Liver (tissue), 2 donors: ENCODE measurements around the gene LHFPL6.

Source experiments
- TF ChIP-seq, protein P1 (sequence below): IDR thresholded peaks from 2 replicates; pipeline ENCODE4 v1.6.1; 2016; ENCODE audit warnings: antibody characterized with exemption, mild to moderate bottlenecking
- TF ChIP-seq, protein P2 (sequence below): IDR thresholded peaks from 2 replicates; pipeline ENCODE4 v1.6.1; 2016; ENCODE audit warnings: antibody characterized with exemption
- donor health status: healthy.

DNA sequence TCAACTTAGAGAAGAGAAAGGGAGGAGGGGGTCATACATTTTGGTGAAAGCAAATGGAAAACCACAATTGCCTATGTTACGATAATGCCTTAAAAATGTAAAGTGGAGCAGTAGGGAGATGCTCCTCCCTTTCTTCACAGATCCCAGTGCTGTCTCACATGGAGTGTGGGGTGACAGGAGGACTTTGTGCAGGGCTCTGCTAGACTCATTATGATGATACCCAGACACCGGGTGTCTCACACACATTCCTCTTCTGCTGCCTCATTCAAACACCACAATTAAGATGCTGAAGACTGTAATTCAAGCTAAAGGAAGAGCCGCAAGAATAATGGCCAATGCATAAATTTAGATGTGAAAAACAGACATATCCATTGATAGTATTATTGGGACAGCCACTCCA, 150.6 kb downstream of the LHFPL6 start:
- TF ChIP-seq, protein P1, sequence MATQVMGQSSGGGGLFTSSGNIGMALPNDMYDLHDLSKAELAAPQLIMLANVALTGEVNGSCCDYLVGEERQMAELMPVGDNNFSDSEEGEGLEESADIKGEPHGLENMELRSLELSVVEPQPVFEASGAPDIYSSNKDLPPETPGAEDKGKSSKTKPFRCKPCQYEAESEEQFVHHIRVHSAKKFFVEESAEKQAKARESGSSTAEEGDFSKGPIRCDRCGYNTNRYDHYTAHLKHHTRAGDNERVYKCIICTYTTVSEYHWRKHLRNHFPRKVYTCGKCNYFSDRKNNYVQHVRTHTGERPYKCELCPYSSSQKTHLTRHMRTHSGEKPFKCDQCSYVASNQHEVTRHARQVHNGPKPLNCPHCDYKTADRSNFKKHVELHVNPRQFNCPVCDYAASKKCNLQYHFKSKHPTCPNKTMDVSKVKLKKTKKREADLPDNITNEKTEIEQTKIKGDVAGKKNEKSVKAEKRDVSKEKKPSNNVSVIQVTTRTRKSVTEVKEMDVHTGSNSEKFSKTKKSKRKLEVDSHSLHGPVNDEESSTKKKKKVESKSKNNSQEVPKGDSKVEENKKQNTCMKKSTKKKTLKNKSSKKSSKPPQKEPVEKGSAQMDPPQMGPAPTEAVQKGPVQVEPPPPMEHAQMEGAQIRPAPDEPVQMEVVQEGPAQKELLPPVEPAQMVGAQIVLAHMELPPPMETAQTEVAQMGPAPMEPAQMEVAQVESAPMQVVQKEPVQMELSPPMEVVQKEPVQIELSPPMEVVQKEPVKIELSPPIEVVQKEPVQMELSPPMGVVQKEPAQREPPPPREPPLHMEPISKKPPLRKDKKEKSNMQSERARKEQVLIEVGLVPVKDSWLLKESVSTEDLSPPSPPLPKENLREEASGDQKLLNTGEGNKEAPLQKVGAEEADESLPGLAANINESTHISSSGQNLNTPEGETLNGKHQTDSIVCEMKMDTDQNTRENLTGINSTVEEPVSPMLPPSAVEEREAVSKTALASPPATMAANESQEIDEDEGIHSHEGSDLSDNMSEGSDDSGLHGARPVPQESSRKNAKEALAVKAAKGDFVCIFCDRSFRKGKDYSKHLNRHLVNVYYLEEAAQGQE: no peak
- TF ChIP-seq, protein P2, sequence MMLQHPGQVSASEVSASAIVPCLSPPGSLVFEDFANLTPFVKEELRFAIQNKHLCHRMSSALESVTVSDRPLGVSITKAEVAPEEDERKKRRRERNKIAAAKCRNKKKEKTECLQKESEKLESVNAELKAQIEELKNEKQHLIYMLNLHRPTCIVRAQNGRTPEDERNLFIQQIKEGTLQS: no peak
